Adrenal gland (tissue), 12 donors: Measurements from ENCODE around the gene GNAQ. TPM values are rescaled to one million over a fixed set of nuclear protein-coding genes. Genes with fewer than 3 reads are reported as not detected.

Experiments used
- DNase-seq, 7 donors: peaks; one replicate each; pipeline ENCODE4 v3.0.0-alpha.2; 2019 to 2020
- H3K27ac ChIP-seq, 5 donors: fragments of 200-600 bp; sonication (generic) in 4 of 5; 1 replicate in 3 of 5; 2 replicates in 2 of 5; pipeline versions ENCODE4 v1.5.1 to v1.8.0; 2016 to 2020; ENCODE audit warnings: mild to moderate bottlenecking in 1 of 5
- H3K27me3 ChIP-seq: fragments of 200-600 bp; 2 replicates; pipeline ENCODE4 v1.8.0; 2021
- H3K36me3 ChIP-seq, 2 donors: fragments of 200-600 bp; replicated peaks in 1 of 2; 1 replicate in 1 of 2; 2 replicates in 1 of 2; pipeline versions ENCODE4 v1.5.1 to v1.8.0; 2018 to 2022
- H3K4me1 ChIP-seq, 2 donors: fragments of 200-600 bp; replicated peaks in 1 of 2; 1 replicate in 1 of 2; 2 replicates in 1 of 2; pipeline versions ENCODE4 v1.5.1 to v1.8.0; 2018 to 2021
- H3K4me3 ChIP-seq, 4 donors: fragments of 200-600 bp; sonication (generic) in 3 of 4; one replicate each; pipeline ENCODE4 v1.5.1; 2016 to 2018
- H3K9me3 ChIP-seq, 3 donors: fragments of 200-600 bp; sonication (generic) in 1 of 3; replicated peaks in 1 of 3; 1 replicate in 2 of 3; 2 replicates in 1 of 3; pipeline versions ENCODE4 v1.5.1 to v1.8.0; 2016 to 2021
- POLR2A ChIP-seq, 2 donors: fragments of 450-650 bp; IDR thresholded peaks; one replicate each; pipeline ENCODE4 v1.6.1; 2017; ENCODE audit warnings: antibody characterized with exemption in 2 of 2, mild to moderate bottlenecking in 2 of 2, moderate library complexity in 1 of 2
- WGBS, 4 donors: extraction: QIAGEN DNeasy Blood & Tissue Kit in 2 of 4; methylation state at CpG; one replicate each; pipeline versions ENCODE4 v1.1.5 to v1.1.7; 2013 to 2017; 5-methylcytosine and 5-hydroxymethylcytosine counted together
- intact Hi-C, 2 donors: fragments of 100-400 bp; cut with DNase I; formaldehyde crosslinking; loops; one replicate each; pipeline versions ENCODE4 v1.14.1 to v1.15.0; 2022 to 2023
- polyA plus RNA-seq, 3 donors: library from polyadenylated mRNA; stranded (reverse); fragments of 200-250 nt in 2 of 3; fragments of 350-450 nt in 1 of 3; fragmentation: Illumina TruSeq in 1 of 3; extraction: RNeasy Lipid Tissue Mini Kit (QIAGEN cat#74804) in 1 of 3; gene quantifications; one replicate each; pipeline ENCODE4 v1.2.3, GENCODE V29; 2013 to 2014
- total RNA-seq, 9 donors: library from RNA; depleted of rRNA in 4 of 9; stranded (reverse); fragments of >200 nt in 4 of 9; fragments of 120-200 nt in 1 of 9; fragmentation: NEBNext Ultra II Directional in 1 of 9; extraction: Animal tissue kit (Norgen Biotek cat#: 25700) in 1 of 9; gene quantifications; one replicate each; pipeline versions ENCODE4 v1.1.0 to v1.2.4, GENCODE V29; 2013 to 2023
- TF ChIP-seq, protein P1 (sequence below), 6 experiments: fragments of 450-650 bp in 4 of 6; fragments of 200-600 bp in 2 of 6; sonication (generic) in 1 of 6; IDR thresholded peaks; 1 replicate in 5 of 6; 2 replicates in 1 of 6; pipeline versions ENCODE4 v1.5.1 to v1.8.0; 2016 to 2021; ENCODE audit warnings: antibody characterized with exemption in 6 of 6, mild to moderate bottlenecking in 2 of 6, moderate library complexity in 1 of 6
- donor health status: healthy with polysubstance abuse.
- donor health status: Bipolar disorder and iron deficiency.
- donor health status: DM: yes; HTN: yes; CAD: no.
- donor health status: DM: no; HTN: no; CAD: no.
- donor health status: DM: no; HTN: no; CAD: no.
- donor health status: DM: yes; HTN: yes; CAD: no.

GNAQ gene
- total and polyA plus RNA-seq, 12 donors = 15.8 to 71.7 (median 45.1) TPM

DNA sequence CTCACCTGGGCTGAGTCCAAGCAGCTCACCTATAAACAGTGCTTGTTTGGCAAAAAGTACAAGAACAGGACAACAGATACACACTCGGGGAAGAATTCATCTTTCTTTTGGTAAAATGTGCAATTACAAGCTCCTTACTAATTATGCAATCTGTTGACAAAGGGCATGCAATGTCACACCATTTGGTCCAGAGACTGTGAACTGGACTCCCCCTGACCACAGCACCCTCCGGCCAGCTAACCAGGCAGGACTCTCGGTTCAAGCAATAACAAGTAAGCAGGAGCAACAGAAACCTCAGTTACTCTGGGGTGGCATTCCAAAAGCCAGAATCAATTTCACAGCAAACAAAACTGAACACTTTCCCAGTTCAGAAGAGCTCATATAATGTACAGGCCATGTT lies 113.8 kb downstream of the GNAQ start:
- intact Hi-C loops = no loop called here
- H3K9me3 ChIP-seq = no peaks in the 10 kb centered on the region
- peaks cover 3 to 24% of the 10 kb centered on the region in 2 donors for H3K4me1 ChIP-seq
- TF ChIP-seq, protein P1, sequence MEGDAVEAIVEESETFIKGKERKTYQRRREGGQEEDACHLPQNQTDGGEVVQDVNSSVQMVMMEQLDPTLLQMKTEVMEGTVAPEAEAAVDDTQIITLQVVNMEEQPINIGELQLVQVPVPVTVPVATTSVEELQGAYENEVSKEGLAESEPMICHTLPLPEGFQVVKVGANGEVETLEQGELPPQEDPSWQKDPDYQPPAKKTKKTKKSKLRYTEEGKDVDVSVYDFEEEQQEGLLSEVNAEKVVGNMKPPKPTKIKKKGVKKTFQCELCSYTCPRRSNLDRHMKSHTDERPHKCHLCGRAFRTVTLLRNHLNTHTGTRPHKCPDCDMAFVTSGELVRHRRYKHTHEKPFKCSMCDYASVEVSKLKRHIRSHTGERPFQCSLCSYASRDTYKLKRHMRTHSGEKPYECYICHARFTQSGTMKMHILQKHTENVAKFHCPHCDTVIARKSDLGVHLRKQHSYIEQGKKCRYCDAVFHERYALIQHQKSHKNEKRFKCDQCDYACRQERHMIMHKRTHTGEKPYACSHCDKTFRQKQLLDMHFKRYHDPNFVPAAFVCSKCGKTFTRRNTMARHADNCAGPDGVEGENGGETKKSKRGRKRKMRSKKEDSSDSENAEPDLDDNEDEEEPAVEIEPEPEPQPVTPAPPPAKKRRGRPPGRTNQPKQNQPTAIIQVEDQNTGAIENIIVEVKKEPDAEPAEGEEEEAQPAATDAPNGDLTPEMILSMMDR (IDR thresholded peaks at IDR 0.05) = no peak
- no peak for TF ChIP-seq POLR2A (IDR thresholded peaks at IDR 0.05)
- no peaks in the 10 kb centered on the region for H3K27me3 ChIP-seq
- no peak overlapping the region for H3K4me3 ChIP-seq
- no peak overlapping the region for H3K27ac ChIP-seq
- DNase-seq = no peak
- 76 to 92% (median 85%) methylated on average over 3 of the region's 3 CpGs for WGBS, 4 donors
- no peaks in the 10 kb centered on the region for H3K36me3 ChIP-seq

GRCh38 chr9:77916820-77917219 lies 114.8 kb downstream of the GNAQ start:
- WGBS, 4 donors = 72 to 87% (median 85%) methylated on average over 3 of the region's 3 CpGs

GRCh38 chr9:77916410-77916819 lies 115.2 kb downstream of the GNAQ start:
- Histone ChIP-seq H3K4me3 (no peak overlapping the region), H3K27ac (peak overlapping the region in 2 of 5 donors; percentile 32 to 47), H3K4me1 (peaks cover 3 to 16% of the 10 kb centered on the region in 2 donors), H3K27me3 (no peaks in the 10 kb centered on the region), H3K36me3 (no peaks in the 10 kb centered on the region), H3K9me3 (no peaks in the 10 kb centered on the region)
- no peak for TF ChIP-seq POLR2A (IDR thresholded peaks at IDR 0.05)
- TF ChIP-seq, protein P1 (IDR thresholded peaks at IDR 0.05) = no peak
- 50 to 64% (median 52%) methylated on average over 4 of the region's 4 CpGs for WGBS, 4 donors
- DNase-seq = peak in 1 of 7 donors; percentile 16
- intact Hi-C loops = no loop called here

More at GRCh38 chr9:77916820-77917219, 114.8 kb downstream of the GNAQ start:
- no peak for DNase-seq
- Histone ChIP-seq H3K36me3 (no peaks in the 10 kb centered on the region), H3K9me3 (no peaks in the 10 kb centered on the region), H3K27ac (peak overlapping the region in 1 of 5 donors; percentile 32), H3K27me3 (no peaks in the 10 kb centered on the region), H3K4me3 (no peak overlapping the region), H3K4me1 (peaks cover 3 to 16% of the 10 kb centered on the region in 2 donors)
- intact Hi-C loops = no loop called here
- no peak for TF ChIP-seq POLR2A (IDR thresholded peaks at IDR 0.05)
- TF ChIP-seq, protein P1 (IDR thresholded peaks at IDR 0.05) = no peak

GRCh38 chr9:77915744-77916143 lies 115.9 kb downstream of the GNAQ start:
- 78 to 96% (median 85%) methylated on average over 2 of the region's 2 CpGs for WGBS, 4 donors
- Histone ChIP-seq H3K27ac (peak overlapping the region in 2 of 5 donors; percentile 32 to 47), H3K27me3 (no peaks in the 10 kb centered on the region), H3K4me3 (no peak overlapping the region), H3K36me3 (no peaks in the 10 kb centered on the region), H3K4me1 (peaks cover 3 to 16% of the 10 kb centered on the region in 2 donors), H3K9me3 (no peaks in the 10 kb centered on the region)
- DNase-seq = no peak
- intact Hi-C loops = no loop called here
- TF ChIP-seq, protein P1 (IDR thresholded peaks at IDR 0.05) = no peak
- no peak for TF ChIP-seq POLR2A (IDR thresholded peaks at IDR 0.05)
